Measurements from ENCODE around the gene RUNX1. TPM values are rescaled to one million over a fixed set of nuclear protein-coding genes. Genes with fewer than 3 reads are reported as not detected.

RUNX1 gene
- total and polyA plus RNA-seq, 7 donors = 8.7 to 230 (median 30.1) TPM

DNA sequence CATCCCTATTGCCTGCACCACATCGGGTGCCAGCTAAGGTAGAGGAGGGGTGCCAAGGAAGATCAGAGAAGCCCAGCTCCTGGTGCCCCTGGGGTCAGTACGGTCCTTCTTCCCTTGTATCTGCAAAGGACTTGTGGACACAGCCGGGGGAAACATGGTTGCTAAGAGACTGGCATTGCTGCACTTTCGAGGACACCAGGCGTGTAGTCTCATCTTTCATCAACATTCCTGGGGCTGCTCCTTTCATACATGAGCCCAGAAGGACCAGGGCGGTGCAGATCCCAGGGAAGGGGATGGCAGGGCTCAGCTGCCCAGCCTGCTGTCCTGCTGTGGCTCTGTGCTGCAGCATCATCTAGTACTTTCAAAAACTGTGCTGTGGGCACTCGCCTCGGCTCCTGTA lies 61.0 kb downstream of the RUNX1 start:
- Histone ChIP-seq H3K27me3 (ENCODE audit: insufficient read depth in 3 of 3, low read length in 2 of 3) (no peaks in the 10 kb centered on the region), H3K4me3 (no peak overlapping the region), H3K4me1 (peaks cover 3% of the 10 kb centered on the region), H3K27ac (no peak overlapping the region), H3K9me3 (no peaks in the 10 kb centered on the region), H3K36me3 (ENCODE audit: insufficient read depth in 1 of 2, low read depth in 1 of 2) (peaks cover 0 to 34% of the 10 kb centered on the region in 2 donors)
- intact Hi-C loops (cut with DNase I) = no loop called here
- TF ChIP-seq, protein P1, sequence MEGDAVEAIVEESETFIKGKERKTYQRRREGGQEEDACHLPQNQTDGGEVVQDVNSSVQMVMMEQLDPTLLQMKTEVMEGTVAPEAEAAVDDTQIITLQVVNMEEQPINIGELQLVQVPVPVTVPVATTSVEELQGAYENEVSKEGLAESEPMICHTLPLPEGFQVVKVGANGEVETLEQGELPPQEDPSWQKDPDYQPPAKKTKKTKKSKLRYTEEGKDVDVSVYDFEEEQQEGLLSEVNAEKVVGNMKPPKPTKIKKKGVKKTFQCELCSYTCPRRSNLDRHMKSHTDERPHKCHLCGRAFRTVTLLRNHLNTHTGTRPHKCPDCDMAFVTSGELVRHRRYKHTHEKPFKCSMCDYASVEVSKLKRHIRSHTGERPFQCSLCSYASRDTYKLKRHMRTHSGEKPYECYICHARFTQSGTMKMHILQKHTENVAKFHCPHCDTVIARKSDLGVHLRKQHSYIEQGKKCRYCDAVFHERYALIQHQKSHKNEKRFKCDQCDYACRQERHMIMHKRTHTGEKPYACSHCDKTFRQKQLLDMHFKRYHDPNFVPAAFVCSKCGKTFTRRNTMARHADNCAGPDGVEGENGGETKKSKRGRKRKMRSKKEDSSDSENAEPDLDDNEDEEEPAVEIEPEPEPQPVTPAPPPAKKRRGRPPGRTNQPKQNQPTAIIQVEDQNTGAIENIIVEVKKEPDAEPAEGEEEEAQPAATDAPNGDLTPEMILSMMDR (IDR thresholded peaks at IDR 0.05) = no peak
- ATAC-seq (peak; percentile 54 to 66 (median 62)), DNase-seq (no peak)
- WGBS, 3 donors = 32 to 37% (median 33%) methylated on average over 7 to 8 of the region's 8 CpGs

DNA sequence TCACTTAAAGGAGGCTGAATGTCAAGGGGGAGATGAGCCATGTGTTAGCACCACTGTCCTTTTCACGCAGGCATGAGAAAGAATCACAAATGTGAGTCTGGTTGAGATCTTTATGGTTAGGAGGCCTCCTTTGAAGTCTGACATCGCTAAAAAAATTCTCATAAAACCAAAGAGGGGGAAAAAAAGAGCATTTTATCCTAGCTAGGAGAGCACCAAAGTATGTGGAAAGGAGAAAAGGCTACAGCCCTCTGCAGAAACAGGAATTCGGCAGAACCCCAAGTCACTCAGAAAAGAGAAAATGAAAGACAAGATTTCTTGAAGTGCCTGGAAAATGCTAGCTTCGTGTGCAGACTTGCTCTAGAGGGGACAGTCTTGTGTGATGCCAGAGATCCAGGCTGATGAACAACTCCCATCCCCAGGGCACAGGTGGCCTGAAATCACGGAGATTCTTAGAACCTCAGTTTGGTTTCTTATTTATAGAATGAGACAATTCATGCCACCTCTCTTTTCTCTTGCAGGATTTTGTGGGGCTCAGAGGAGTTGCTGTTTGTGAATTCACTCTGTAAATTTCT lies 61.5 kb downstream of the RUNX1 start:
- Histone ChIP-seq H3K4me1 (peaks cover 3% of the 10 kb centered on the region), H3K27ac (no peak overlapping the region), H3K9me3 (no peaks in the 10 kb centered on the region), H3K27me3 (ENCODE audit: insufficient read depth in 3 of 3, low read length in 2 of 3) (no peaks in the 10 kb centered on the region), H3K36me3 (ENCODE audit: insufficient read depth in 1 of 2, low read depth in 1 of 2) (peaks cover 0 to 39% of the 10 kb centered on the region in 2 donors), H3K4me3 (no peak overlapping the region)
- DNase-seq = no peak
- TF ChIP-seq, protein P1 (IDR thresholded peaks at IDR 0.05) = no peak
- no peak for ATAC-seq
- intact Hi-C loops (cut with DNase I) = no loop called here
- WGBS, 3 donors = 50 to 54% (median 51%) methylated on average over 5 of the region's 5 CpGs

DNA sequence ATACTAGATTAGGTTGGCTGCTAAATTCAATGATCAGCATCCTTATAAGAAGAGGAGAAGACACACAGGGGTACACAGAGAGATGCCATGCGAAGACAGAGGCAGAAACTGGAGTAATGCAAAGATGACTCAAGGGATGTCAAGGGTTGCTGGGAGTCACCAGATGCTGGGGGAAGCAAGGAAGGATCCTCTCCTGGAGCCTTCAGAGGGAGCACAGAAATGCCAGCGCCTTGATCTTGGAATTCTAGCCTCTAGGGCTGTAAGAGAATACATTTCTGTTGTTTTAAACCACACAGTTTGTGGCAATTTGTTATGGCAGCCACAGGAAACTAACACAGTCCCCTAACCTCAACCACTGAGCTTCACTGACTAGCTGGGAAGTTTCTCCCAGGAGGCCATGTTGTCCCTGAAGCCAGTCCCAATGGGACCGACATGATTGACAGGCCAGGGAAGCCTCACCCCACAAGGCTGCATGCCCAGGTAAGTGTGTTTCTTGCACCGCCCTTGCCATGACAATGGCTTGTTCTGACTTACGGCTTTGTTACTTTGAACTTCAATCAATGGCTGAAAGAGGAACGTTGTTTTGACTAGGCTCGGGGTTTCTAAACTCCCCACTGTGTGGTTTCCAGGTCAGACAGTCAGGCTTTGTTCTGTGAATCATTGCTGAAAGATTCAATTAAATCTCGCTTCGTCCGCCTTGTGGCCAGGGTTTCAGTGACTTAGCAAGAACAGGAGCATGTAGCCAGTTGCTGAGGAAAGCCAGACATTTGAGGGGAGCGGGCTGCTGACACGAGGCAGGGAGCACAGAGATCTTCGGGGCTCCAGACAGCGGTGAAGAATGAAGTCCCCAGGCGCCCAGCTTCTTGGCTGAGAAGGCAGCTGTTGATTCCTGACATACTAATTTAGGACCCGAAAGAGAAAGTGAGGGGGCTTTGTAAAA lies 62.3 kb downstream of the RUNX1 start:
- Histone ChIP-seq H3K27me3 (ENCODE audit: insufficient read depth in 3 of 3, low read length in 2 of 3) (no peaks in the 10 kb centered on the region), H3K27ac (no peak overlapping the region), H3K4me1 (peaks cover 3% of the 10 kb centered on the region), H3K4me3 (no peak overlapping the region), H3K36me3 (ENCODE audit: insufficient read depth in 1 of 2, low read depth in 1 of 2) (peaks cover 0 to 42% of the 10 kb centered on the region in 2 donors), H3K9me3 (no peaks in the 10 kb centered on the region)
- 66 to 68% (median 66%) methylated on average over 16 of the region's 16 CpGs for WGBS, 3 donors
- intact Hi-C loops (cut with DNase I) = no loop called here
- no peak for ATAC-seq
- TF ChIP-seq, protein P1 (IDR thresholded peaks at IDR 0.05) = no peak
- DNase-seq = no peak

DNA sequence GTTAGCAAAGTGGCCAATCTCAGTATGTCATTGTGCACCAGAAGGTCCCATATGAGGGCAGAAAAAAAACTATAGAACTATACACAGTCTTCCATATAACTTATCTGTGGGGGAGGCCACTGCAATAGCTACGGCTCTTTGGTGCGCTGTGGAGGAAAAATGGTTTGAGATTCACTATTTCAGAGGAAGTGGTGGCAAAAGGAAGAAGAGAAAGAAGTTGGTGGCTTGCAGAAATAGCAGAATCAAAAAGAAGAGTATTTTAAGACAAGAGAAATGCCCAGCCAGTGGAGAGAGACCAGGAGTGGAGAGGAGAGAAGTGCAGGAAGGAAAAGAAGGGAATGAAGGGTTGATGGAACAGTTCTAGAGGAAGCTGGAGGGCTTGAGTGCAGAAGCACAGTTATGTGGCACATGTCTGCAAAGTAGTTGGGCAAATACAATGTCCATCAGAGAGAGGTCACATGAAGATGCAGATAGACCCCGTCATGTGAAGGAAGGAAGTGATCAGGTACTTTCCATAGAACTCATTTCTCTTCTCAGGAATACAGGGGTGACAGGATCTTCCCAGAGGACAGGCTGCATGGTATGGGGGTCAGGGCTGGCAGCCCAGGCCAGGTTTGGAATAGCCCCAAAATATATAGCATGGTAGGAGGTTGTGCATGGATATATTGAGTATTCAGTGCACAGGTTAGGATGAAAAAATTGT lies 64.6 kb downstream of the RUNX1 start:
- no peak overlapping the region for H3K4me3 ChIP-seq
- H3K27me3 ChIP-seq (ENCODE audit: insufficient read depth in 3 of 3, low read length in 2 of 3) = no peaks in the 10 kb centered on the region
- ATAC-seq = no peak
- peaks cover 0 to 47% of the 10 kb centered on the region in 2 donors for H3K36me3 ChIP-seq (ENCODE audit: insufficient read depth in 1 of 2, low read depth in 1 of 2)
- TF ChIP-seq, protein P1 (IDR thresholded peaks at IDR 0.05) = no peak
- intact Hi-C loops (cut with DNase I) = no loop called here
- peaks cover 3% of the 10 kb centered on the region for H3K4me1 ChIP-seq
- no peaks in the 10 kb centered on the region for H3K9me3 ChIP-seq
- H3K27ac ChIP-seq = no peak overlapping the region
- 84 to 91% (median 88%) methylated on average over 3 of the region's 3 CpGs for WGBS, 3 donors
- DNase-seq = no peak

Data from psoas muscle (tissue), 8 donors.